ENCODE results near the gene XRRA1.
"Not testable (repeated sequence)": the region's sequence is repeated elsewhere in the genome, so short reads cannot be mapped to it uniquely, and the experiment has no call there.

The XRRA1 gene

DNA sequence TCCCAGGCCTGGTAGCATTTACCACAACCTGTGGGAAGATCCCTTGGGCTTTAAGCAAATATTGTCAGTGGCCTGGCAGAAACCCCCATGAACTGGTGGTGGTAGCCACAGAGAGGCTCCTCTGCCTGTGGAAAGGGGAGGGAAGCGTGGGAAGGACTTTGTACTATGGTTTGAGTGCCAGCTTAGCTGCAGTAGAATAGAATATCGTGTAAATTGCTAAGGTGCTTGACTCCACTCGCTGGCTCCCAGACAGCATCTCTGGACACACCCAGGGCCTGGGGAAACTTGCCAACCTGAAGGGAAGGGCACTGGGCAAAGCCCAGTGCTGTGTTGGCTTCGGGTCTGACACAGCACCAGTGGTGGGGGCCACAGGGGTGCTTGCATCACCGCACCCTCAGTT, 52.6 kb downstream of the XRRA1 start:
- DNase-seq (ENCODE audit: low spot score): no peak

DNA sequence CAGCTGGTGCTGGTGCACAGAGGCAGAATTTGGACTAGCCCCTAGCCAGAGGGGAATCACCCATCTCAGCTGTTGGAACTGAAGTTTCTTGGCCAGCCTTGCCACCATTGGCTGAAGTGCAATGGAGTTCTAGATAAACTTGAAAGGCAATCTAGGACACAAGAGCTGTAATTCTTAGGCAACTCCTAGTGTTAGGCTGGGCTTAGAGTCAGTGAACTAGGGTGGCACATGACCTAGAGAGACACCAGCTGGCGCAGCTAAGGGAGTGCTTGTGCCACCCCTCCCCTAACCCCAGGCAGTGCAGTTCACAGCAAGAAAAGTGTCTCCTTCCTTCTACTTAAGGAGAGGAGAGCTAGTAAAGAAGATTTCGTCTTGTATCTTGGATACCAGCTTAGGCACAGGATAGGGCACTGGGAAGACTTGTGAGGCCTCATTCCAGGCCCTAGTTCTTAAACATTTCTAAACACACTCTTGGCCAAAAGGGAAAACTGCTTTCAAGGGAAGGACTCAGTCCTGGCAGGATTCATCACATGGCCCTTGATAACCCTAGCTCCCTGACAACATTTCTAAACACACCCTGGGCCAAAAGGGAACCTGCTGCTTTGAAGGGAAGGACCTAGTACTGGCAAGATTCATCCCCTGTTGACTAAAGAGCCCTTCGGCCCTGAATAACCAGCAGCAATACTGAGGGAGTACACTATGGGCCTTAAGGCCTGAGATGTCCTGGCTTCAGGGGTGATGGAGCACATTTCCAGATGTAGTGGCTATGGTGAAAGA, 53.4 kb downstream of the XRRA1 start:
- DNase-seq (ENCODE audit: low spot score): no peak

DNA sequence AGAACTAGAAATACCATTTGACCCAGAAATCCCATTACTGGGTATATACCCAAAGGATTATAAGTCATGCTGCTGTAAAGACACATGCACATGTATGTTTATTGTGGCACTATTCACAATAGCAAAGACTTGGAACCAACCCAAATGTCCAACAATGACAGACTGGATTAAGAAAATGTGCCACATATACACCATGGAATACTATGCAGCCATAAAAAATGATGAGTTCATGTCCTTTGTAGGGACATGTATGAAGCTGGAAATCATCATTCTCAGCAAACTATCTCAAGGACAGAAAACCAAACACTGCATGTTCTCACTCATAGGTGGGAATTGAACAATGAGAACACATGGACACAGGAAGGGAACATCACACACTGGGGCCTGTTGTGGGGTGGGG, 55.9 kb downstream of the XRRA1 start:
- not testable (repeated sequence) for DNase-seq (ENCODE audit: low spot score)

DNA sequence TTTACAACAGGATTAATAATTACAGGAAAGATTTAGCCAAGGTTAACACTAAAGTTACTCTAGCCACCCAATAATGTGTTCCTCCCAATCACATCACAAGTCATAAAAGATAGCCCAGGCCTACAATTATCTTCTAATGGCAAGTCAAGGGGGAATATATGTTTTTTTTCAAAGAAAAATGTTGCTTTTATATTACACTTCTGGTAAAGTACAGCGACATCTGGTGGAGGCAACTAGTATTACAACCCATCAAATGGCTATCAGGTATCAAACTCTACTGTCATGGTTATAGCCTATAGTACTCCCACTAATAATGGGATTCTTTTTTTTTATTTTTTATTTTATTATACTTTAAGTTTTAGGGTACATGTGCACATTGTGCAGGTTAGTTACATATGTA, 71.8 kb downstream of the XRRA1 start:
- no peak for DNase-seq (ENCODE audit: low spot score)

DNA sequence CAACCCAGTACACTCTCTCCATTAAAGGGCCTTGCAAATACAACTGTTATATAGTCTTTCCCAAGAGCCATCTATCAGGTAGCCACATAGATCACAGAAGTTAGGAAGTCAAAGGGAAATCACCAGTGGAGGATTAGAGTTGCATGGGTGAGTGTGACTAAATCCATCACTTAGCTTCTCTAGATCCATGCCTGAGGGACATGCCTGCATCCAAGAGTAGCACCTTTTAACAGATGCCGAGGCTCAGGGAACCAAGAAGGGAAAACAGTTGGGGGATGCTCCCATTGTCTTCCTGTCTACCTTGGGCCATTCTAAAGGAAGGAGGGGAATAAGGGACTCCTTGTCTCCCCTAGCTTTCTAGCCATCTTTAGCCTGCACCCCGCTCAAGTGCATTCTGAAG, 77.9 kb downstream of the XRRA1 start:
- DNase-seq (ENCODE audit: low spot score): no peak

DNA sequence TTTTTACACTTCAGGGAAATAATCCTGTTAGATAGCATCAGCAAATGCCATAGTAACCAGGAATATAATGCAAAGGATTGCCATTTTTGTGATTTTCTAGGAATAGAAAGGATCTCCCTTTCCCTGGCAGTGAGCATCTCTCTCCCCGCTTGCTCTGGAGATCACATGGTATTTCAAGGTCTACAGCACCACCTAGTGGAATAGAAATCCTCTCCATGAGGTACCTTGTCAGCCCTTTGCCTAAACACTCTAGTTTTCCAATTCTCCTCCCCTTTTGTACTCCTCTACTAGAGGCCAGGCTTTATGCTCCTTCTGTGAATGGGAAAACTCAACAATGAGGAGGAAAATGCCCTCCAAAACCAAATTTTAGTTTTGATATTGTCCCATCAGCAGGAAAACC, 78.4 kb downstream of the XRRA1 start:
- no peak for DNase-seq (ENCODE audit: low spot score)

DNA sequence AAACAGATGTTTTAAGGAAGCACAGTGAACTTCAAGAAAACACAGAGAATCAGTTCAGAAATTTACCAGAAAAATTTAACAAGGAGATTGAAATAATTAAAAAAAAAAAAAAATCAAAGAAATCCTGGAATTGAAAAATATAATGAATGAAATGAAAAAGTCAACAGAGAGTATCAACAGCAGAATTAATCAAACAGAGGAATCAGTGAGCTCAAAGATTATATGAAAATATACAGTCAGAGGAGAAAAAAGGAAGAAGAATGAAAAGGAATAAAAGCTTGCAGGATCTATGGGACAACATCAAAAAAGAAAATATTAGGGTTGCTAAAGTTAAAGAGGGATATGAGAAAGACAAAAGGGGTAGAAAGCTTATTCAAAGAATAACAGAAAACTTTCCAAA, 82.3 kb downstream of the XRRA1 start:
- DNase-seq (ENCODE audit: low spot score): no peak

DNA sequence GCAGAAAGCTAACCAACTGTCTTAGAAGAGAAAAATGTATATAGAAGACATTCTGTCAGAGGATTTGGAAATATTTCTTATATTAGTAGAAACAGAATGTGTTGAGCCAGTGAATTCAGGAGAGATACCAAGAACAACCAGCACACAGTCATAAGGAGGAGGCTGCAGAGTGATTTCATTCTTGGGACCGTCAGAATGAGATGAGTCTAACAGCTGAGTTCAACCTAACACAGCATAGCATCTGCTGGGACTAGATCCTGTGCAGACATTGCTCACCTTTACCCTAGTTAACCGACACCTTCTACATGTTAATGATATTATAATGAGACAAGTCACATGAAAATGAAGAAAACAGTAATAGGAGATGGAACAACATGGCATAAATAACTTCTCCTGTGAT, 85.5 kb downstream of the XRRA1 start:
- no peak for DNase-seq (ENCODE audit: low spot score)

DNA sequence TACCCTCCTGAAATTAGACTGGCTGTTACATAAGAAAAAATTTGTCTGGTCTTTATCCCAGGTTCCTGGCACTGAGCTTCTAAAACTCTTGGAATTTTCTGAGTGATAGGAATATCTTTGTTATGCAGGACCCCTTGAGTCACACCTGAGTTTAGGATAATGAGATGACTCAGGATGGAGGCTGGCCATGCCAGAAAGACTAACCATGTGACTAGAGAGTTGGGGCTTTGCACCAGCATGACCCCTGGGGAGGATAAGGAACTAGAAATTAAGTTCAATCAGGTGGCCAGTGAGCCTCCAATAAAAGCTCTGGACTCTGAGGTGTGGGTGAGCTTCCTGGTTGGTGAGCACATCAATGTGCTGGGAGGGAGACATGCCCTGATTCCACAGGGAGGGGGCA, 88.1 kb downstream of the XRRA1 start:
- DNase-seq (ENCODE audit: low spot score): no peak

DNA sequence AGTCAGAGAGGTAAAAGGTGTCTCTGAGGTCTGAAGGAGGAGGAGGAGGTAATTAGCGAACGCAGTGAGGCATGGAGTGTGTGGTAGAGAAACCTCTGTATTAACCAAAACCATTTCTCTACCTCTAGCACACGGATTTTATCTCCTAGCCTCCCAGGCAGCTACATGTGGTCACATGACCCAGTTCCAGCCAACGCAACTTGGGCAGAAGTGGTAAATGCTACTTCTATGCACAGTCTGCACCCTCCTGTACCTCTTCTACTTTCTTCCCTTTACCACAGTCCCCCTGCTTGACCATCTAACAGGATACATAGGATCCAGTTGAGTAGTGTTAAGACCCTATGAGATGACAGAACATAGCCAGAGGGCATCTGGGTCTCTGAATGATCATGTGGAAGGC, 95.7 kb downstream of the XRRA1 start:
- no peak for DNase-seq (ENCODE audit: low spot score)

DNA sequence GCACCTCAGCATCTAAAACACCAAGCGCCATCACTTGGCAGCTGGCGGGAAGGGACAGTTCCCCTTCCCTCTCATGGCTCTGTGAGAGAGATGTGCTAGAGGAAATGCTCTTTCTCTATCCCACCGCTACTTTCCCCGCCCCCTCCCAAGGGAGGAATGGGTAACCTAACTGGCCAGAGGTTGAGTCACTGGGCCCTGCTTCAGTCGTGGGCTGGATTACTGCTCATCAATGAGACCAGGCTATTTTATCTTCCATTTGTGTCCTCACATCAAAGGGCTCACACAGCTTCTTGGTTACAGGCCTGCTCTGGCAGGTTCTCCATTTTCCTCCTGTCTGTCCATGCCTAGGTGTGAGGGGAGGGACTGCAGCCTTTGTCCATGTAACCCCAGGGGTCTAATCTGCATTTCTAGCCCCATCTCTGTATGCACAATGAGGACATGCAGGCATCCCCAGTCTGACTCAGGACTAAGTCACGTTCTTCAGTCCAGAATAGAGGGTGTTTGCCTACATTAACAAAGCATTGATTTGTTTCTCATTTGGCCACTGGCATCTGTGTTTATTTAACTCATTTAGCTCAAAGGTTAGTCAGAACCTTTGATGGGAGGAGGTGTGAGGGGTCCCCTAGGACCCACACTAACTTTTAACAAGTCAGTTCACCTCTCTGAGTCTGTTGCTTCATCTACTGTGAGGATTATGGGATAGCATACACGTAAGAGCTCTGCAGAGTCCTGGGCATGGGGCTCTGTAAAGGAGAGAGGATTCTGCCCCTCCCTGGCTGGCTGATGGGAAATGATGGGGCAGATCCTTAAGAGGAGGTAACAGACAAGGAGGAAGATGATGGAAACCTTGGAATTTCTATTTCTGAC, 99.1 kb downstream of the XRRA1 start:
- no peak for DNase-seq (ENCODE audit: low spot score)

DNA sequence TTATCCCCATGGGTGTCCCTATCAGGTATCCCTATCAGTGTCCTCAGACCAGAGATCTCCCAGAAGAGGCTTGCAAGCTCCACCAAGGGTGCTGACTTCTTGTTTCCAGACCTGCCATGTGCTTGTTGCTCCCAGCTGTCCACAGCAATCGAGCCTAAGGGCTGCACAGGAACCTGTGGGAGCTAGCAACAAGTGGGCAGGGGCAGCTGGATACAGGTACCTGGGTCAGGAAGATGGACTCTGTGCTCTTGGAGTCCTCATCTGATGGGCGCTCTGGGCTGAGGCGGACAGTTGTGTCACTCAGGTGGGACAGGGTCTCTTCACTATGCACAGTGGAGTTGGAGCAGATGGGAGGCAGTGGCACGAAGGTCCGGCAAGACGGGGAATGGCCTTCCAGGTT, 101.0 kb downstream of the XRRA1 start:
- DNase-seq (ENCODE audit: low spot score): no peak

DNA sequence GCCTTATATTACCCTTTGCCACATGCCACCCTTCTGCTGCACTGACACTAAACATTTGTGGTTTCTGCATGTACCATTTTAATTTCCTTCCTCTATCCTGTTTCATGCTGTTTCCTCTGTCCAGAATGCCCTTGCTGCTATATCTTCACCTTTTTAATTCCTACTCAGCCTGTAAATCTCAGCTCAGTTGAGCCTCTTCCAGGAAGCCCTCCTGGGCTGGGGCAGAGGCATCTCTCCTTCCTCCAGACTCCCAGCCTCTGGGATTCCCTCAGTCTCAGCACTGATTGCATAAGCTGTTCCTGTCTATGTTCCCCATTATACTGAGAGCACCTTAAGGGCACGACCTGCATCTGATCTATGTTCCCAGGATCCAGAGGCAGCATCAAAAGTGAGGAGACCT, 101.5 kb downstream of the XRRA1 start:
- DNase-seq (ENCODE audit: low spot score): no peak

DNA sequence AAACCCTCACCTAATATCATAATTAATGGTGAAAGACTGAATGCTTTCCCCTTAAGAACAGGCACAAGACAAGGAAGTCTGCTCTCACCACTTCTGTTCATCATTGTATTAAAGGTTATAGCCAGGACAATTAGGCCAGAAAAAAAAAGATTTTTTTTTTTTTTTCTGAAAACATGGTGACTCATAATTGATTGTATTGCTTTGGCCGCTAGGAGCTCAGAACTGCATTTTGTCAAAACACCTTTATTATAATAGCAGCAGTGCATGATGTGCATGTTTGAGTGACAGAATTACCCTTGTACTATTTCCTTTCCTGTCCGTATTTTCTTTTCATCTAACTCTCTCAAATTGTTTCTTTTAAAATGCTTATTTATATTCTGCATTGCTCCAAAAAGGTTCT, 102.1 kb downstream of the XRRA1 start:
- DNase-seq (ENCODE audit: low spot score): no peak

DNA sequence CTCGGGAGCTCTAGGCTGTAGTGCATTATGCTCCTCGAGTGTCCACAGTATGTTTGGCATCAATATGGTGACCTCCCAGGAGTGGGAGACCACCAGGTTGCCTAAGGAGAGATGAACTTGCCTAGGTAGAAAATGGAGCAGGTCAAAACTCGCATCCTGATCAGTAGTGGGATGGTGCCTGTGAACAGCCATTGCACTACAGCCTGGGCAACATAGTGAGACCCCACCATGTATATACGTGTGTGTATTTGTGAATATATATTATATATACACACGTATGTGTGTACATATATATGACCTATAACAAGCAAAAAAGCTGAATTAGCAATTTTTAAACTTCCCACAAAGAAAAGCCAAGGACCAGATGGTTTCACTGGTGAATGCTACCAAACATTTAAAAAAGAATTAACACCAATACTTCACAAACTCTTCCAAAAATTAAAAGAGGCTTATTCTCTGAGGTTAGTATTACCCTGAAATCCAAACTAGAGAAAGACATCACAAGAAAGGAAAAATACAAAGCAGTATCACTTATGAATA, 102.8 kb downstream of the XRRA1 start:
- DNase-seq (ENCODE audit: low spot score): no peak

DNA sequence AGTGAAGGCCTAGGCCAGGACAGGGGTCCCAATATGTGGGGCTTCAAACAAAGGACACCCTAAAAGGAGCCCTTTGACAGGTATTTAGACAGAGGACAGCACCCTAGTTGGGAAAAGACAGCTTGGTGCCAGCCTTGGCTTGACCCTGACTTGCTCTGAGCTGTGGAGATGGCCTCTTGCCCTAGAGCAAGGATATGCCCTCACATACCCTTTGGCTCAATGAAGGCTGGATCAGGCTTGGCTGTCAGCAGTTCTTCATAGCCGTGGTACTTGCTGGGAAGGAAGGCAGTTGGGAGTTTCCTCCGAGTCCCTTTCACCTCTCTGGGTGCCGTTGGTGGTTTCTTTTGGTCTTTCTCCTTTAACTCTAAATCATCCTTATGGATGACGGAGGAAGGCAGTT, 104.0 kb downstream of the XRRA1 start:
- no peak for DNase-seq (ENCODE audit: low spot score)

DNA sequence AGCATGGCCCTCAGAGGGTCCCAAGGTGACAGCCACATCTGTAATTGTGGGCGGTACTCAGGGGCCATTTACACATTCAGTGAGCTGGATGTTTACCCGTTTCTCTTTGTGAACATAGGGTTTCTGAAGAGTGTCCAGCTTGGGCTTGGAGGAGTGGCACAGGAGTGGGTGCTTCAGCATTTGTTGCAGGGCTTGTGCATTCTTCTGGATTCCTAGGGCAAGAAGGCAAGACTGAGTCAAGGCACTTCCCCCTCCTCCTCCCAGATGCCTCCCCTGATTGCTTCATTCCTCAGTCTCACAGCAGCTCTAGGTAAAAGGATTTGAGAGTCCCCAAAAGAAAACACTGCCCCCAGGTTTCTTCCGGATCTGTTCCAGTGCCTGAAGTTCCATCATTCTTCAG, 104.8 kb downstream of the XRRA1 start:
- DNase-seq (ENCODE audit: low spot score): no peak

DNA sequence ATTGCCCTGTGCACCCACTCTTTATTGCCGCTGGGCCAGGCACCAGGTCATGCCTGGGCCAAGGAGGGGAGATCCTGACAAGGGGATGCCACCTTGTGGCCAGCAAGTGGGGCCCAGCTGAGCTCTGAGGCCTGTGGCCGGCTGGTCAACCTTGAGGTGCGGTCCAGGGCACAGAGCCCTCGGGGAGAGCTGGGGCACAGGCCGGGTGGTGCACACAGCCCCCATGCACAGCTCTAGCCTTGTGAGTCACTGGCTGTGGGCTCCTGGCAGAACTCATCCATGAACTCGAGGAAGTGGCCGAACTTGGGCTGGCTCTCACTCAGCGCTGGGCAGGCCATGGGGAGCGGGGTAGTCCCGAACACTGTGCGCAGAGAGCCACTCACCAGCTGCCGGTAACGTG, 105.9 kb downstream of the XRRA1 start:
- no peak for DNase-seq (ENCODE audit: low spot score)

DNA sequence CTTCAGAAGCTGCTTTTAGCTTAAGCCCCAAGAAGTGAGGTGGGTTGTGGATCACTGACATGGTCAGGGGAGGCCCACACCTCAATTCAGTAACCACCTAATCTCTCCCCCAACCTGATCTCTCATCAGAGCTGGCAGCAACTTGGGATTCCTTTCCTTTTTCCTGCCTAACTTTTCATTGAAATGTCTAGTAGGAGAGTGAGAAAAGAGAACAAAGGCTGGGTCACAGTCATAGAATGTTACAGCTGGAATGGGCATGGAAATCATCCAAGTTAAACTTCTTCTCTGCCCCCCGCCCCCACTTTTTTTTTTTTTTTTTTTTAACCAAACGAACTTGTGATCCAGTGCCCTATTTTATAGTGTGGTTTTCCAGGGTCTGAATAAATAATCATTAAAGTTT, 108.4 kb downstream of the XRRA1 start:
- DNase-seq (ENCODE audit: low spot score): no peak

DNA sequence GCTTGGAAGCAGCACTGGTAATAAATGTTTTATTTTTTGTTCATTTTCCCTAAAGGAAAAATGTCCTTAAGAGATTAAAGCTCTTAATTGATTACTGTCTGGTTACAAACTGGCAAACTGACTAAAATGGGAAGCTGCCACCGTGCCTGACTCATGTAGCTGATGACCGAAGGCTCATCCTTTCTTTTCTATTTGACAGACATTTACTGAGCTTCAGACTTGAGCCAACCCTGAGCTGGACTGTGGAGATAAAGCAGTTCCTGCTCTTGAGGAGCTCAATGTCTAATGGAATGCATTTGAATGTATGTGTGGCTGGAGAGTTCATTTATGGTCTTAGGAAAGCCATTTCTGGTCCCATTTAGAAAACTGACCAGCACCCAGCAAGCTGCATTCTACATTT, 108.9 kb downstream of the XRRA1 start:
- no peak for DNase-seq (ENCODE audit: low spot score)

DNA sequence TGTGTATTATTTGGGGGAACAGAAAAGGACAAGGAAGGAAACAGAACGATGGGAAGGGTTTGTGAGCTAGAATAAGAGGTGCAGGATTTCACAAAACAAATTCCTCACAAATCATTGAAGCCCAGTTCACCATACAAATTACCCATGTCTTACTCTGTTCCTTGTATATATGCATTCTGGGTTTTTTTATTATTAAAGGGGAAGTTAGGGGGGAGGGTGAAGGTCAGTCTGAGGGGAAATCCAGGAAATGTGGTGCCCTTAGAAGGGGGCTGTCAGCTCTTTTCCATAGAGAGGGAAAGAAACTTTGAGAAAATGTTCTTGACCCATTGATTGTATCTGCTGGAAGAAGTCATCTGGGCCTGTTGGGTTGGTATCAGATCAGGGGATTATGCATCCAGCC, 109.4 kb downstream of the XRRA1 start:
- no peak for DNase-seq (ENCODE audit: low spot score)

DNA sequence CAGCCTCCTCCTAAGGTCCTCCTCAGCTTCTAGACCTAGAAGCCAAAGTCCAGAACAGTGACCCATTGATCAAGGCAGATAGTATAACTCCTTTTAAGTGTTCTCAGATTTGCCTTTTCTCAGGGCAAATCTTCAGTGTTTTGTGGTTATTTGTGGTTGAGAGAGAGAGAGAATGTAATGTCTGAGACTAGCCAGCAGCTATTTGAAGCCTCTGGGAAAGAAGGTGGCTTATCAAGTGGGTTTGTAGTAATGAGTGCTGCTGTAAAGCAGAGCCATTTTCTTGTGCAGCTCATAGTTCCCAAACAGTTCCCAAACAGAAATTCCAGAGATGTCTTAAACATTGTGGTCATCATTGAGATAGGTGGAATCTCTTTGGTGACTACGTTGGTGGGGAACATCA, 110.7 kb downstream of the XRRA1 start:
- no peak for DNase-seq (ENCODE audit: low spot score)

DNA sequence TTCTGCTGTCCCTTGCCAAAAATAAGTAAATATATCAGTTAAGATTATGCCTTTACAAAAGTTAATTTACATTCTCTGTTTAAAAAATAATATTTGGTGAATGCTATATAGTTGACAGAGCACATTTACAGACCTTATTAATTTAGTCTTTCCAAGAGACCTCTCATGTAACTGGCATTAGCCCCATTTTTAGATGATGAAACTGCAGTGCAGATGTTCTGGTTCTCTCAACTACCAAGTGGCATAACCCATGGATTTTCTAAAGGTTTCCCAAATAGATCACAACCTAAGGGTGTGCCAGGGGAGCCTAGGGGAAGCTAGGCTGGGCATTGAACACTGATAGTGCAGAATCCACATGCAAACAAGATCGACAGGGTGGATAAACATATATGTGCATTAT, 111.7 kb downstream of the XRRA1 start:
- no peak for DNase-seq (ENCODE audit: low spot score)

Data from LoVo (cell line).